Measurements from ENCODE around the gene KRT76. TPM values are rescaled to one million over a fixed set of nuclear protein-coding genes. Genes with fewer than 3 reads are reported as not detected.
A peak's percentile ranks its signal among the peaks of the same experiment; 100 is the strongest.

KRT76 gene
- polyA plus RNA-seq, 6 donors from 2014 or later = not detected

- no peak for ATAC-seq (ENCODE audit: low read depth in 2 of 2)
- Mint-ChIP-seq H3K27me3 (peaks cover 29 to 58% (median 33%) of the 10 kb centered on the region in 3 donors), H3K36me3 (no peaks in the 10 kb centered on the region), H3K27ac (no peak overlapping the region), H3K4me3 (no peak overlapping the region), H3K9me3 (peaks cover 0 to 4% (median 0%) of the 10 kb centered on the region in 7 donors), H3K4me1 (no peaks in the 10 kb centered on the region)
- DNase-seq = no peak
Observed at GRCh38 chr12:52774629-52775250, 2.4 kb downstream of the KRT76 start.

DNA sequence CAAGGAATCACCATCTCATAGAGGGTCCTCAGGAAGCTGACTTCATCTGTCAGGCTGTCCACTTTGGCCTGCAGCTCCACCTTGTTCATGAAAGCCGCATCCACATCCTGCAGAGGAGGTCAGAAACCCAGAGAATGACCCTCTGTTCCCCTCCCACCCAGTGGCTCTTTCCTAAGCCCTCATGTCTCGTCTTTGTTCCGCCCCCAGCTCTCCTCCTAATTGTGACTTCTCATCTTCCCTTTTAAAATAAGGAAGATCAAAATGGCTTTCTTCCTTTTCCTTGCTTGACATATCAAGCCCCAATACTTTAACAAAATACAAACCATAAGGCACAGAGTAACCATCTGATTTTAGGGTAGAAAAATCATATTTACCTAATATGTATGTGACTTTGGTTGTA lies 4.4 kb downstream of the KRT76 start:
- Mint-ChIP-seq H3K27ac (no peak overlapping the region), H3K36me3 (no peaks in the 10 kb centered on the region), H3K27me3 (peaks cover 19 to 47% (median 22%) of the 10 kb centered on the region in 3 donors), H3K4me1 (no peaks in the 10 kb centered on the region), H3K4me3 (peak overlapping the region in 1 of 8 donors; percentile 15), H3K9me3 (peaks cover 0 to 4% (median 0%) of the 10 kb centered on the region in 7 donors)
- ATAC-seq (ENCODE audit: low read depth in 2 of 2) = no peak
- no peak for DNase-seq

- peaks cover 15 to 47% (median 20%) of the 10 kb centered on the region in 3 donors for H3K27me3 Mint-ChIP-seq
- no peak overlapping the region for H3K27ac Mint-ChIP-seq
Observed at GRCh38 chr12:52772188-52772587, 5.0 kb downstream of the KRT76 start.

DNA sequence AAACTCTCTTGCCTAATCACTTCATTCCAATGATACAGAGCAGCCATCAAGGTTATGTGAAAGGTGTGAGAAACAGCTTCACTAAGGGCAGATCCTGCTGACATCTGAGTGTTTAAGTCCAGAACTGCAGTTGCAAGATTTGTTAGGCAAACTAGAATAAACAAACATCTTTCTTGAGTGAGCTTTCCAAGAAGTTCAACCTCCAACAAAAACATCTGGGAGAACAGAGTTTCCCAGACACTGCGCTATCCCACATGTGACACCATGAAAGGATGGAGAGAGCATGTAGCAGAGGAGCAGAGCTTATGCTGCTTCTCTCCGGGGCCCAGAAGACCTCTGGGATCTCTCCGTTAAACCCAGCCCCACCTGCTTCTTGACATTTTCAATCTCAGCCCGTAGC lies 5.6 kb downstream of the KRT76 start:
- H3K36me3 Mint-ChIP-seq = no peaks in the 10 kb centered on the region
- no peak overlapping the region for H3K4me3 Mint-ChIP-seq
- ATAC-seq (ENCODE audit: low read depth in 2 of 2) (no peak), DNase-seq (no peak)
- peaks cover 0 to 4% (median 0%) of the 10 kb centered on the region in 7 donors for H3K9me3 Mint-ChIP-seq
- H3K27me3 Mint-ChIP-seq = peaks cover 12 to 44% (median 19%) of the 10 kb centered on the region in 3 donors
- peak overlapping the region in 1 of 6 donors; percentile 38 for H3K27ac Mint-ChIP-seq
- H3K4me1 Mint-ChIP-seq = no peaks in the 10 kb centered on the region

More at GRCh38 chr12:52772188-52772587, 5.0 kb downstream of the KRT76 start:
- H3K36me3 Mint-ChIP-seq = no peaks in the 10 kb centered on the region
- H3K9me3 Mint-ChIP-seq = peaks cover 0 to 4% (median 0%) of the 10 kb centered on the region in 7 donors
- no peaks in the 10 kb centered on the region for H3K4me1 Mint-ChIP-seq
- ATAC-seq (ENCODE audit: low read depth in 2 of 2) (no peak), DNase-seq (no peak)
- peak overlapping the region in 1 of 8 donors; percentile 15 for H3K4me3 Mint-ChIP-seq

DNA sequence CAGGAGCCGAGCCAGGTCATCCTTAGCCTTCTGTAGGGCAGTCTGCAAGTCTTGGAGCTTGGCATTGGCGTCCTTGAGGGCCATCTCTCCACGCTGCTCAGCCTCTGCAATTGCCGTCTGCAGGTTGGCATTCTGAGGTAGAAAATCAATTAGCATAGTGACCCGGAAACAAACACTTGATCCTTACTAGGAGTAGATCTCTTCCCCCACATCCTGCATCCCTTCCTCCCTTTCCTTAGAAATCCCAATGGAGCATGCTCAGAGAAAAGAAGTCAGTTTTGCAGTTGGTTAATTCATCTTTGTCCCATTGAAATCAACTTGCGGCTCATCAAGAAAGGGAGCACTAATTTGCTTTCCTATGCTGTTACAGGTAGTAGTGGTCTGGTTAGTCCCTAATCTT lies 6.1 kb downstream of the KRT76 start:
- Mint-ChIP-seq H3K9me3 (peaks cover 0 to 4% (median 0%) of the 10 kb centered on the region in 7 donors), H3K27me3 (peaks cover 16 to 46% (median 21%) of the 10 kb centered on the region in 3 donors), H3K27ac (no peak overlapping the region), H3K4me1 (no peaks in the 10 kb centered on the region), H3K4me3 (no peak overlapping the region), H3K36me3 (no peaks in the 10 kb centered on the region)
- no peak for DNase-seq
- no peak for ATAC-seq (ENCODE audit: low read depth in 2 of 2)

GRCh38 chr12:52769946-52770345 lies 7.2 kb downstream of the KRT76 start:
- Mint-ChIP-seq H3K36me3 (no peaks in the 10 kb centered on the region), H3K4me3 (peak overlapping the region in 1 of 8 donors; percentile 16), H3K27me3 (peaks cover 12 to 51% (median 18%) of the 10 kb centered on the region in 3 donors), H3K4me1 (no peaks in the 10 kb centered on the region), H3K9me3 (peaks cover 0 to 4% (median 0%) of the 10 kb centered on the region in 7 donors), H3K27ac (no peak overlapping the region)
- DNase-seq (no peak), ATAC-seq (ENCODE audit: low read depth in 2 of 2) (no peak)

DNA sequence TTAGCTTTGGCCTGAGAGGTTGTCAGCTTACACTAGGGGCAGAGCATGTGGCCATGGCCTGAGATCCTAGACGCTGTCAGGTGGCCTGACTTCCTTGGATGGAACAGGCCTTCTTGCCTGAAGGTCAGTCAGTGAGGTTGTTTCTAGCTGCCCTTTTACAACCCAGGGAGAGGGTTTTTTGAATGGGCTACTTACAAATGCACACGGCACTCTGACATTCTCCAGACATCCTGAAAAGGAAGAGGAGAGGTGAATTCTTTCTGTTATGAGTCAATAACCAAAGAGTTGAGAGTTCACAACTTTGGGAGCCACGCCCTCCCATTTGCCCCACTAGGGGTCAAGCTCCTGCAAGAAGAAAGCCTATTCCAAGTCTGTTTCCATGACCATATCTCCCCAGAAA lies 7.8 kb downstream of the KRT76 start:
- Mint-ChIP-seq H3K4me3 (no peak overlapping the region), H3K9me3 (peaks cover 0 to 4% (median 0%) of the 10 kb centered on the region in 7 donors), H3K4me1 (no peaks in the 10 kb centered on the region), H3K27ac (no peak overlapping the region), H3K36me3 (no peaks in the 10 kb centered on the region), H3K27me3 (peaks cover 12 to 51% (median 21%) of the 10 kb centered on the region in 3 donors)
- ATAC-seq (ENCODE audit: low read depth in 2 of 2) = no peak
- no peak for DNase-seq

DNA sequence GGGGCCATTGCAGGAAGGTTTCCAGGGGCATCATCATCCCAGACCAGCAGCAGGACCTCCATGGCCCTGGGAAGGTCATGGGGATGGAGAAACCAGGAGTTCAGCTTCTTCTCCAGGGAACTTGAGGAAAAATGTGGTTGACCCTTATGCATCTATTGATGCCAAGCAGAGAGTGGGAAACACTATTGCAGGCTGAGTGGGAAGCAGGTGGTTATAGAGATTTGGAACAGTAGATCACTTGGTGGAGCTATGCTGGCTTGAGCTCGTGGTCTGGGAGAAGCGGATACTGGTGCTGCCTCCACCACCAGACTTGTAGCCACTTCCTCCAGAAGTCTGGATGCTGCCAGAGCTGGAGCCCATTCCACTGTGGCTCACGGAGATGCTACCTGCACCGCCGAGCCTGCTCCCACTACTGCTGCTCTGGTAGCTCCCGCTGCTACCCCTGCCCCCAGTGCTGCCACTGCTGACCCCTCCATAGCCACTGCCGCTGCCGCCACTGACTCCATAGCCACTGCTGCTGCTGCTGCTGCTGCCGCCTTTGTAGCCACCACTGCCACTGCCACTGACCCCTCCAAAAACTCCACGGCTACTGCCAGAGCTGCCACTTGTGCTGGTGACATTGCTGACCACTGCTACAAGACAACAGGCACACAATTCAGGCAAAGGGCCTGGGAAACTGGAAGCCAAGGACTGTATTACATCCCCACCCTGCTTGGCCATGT lies 8.5 kb downstream of the KRT76 start:
- Mint-ChIP-seq H3K27ac (peak overlapping the region in 1 of 6 donors; percentile 57), H3K9me3 (peaks cover 0 to 4% (median 0%) of the 10 kb centered on the region in 7 donors), H3K4me3 (no peak overlapping the region), H3K27me3 (peaks cover 12 to 51% (median 21%) of the 10 kb centered on the region in 3 donors), H3K36me3 (no peaks in the 10 kb centered on the region), H3K4me1 (no peaks in the 10 kb centered on the region)
- ATAC-seq (ENCODE audit: low read depth in 2 of 2) (no peak), DNase-seq (no peak)

GRCh38 chr12:52767427-52767826 lies 9.7 kb downstream of the KRT76 start:
- DNase-seq = no peak
- Mint-ChIP-seq H3K27ac (no peak overlapping the region), H3K27me3 (peaks cover 12 to 51% (median 16%) of the 10 kb centered on the region in 3 donors), H3K4me3 (no peak overlapping the region), H3K4me1 (no peaks in the 10 kb centered on the region), H3K36me3 (no peaks in the 10 kb centered on the region), H3K9me3 (peaks cover 0 to 12% (median 5%) of the 10 kb centered on the region in 7 donors)
- ATAC-seq (ENCODE audit: low read depth in 2 of 2) = no peak

- H3K4me1 Mint-ChIP-seq = no peaks in the 10 kb centered on the region
- ATAC-seq (ENCODE audit: low read depth in 2 of 2) = no peak
- DNase-seq = no peak
- no peak overlapping the region for H3K27ac Mint-ChIP-seq
- no peak overlapping the region for H3K4me3 Mint-ChIP-seq
- H3K36me3 Mint-ChIP-seq = no peaks in the 10 kb centered on the region
- H3K9me3 Mint-ChIP-seq = peaks cover 0 to 16% (median 7%) of the 10 kb centered on the region in 7 donors
- H3K27me3 Mint-ChIP-seq = peaks cover 12 to 50% (median 16%) of the 10 kb centered on the region in 3 donors
Observed at GRCh38 chr12:52767020-52767379, 10.1 kb downstream of the KRT76 start.

DNA sequence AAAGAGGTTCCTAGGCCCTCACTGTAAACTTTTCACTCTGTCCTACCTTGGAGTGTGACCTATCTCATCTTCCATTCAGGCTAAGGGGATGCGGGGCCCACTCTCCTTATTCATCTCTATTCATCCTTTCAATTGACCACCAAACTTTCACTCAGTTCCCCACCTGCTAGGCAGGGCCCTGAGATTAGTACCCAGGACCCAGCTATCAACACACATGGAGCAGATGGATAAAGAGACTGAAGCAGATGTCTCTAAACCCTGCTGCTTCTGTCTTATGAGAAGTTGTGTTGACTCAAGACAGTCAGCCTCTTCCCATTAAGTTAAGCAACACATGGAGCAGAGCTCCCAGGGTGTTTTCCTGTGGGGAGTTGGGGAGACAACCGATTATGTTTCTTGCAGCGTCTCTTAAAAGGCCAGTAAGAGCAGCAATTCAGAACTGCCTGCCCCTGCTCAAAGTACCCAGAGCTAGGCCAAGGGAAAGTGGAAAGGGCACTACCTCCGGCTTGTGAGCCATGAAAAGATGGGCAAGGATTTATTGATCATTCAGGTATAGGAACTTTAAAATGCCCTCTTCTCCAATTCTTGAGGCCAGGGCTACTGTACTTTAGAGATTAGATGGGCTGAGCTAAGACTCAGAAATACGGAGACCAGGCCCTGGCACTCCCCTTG lies 10.7 kb downstream of the KRT76 start:
- no peaks in the 10 kb centered on the region for H3K4me1 Mint-ChIP-seq
- no peaks in the 10 kb centered on the region for H3K36me3 Mint-ChIP-seq
- peaks cover 0 to 20% (median 8%) of the 10 kb centered on the region in 7 donors for H3K9me3 Mint-ChIP-seq
- ATAC-seq (ENCODE audit: low read depth in 2 of 2) = no peak
- DNase-seq = no peak
- no peak overlapping the region for H3K4me3 Mint-ChIP-seq
- H3K27me3 Mint-ChIP-seq = peaks cover 12 to 44% (median 16%) of the 10 kb centered on the region in 3 donors
- H3K27ac Mint-ChIP-seq = no peak overlapping the region

DNA sequence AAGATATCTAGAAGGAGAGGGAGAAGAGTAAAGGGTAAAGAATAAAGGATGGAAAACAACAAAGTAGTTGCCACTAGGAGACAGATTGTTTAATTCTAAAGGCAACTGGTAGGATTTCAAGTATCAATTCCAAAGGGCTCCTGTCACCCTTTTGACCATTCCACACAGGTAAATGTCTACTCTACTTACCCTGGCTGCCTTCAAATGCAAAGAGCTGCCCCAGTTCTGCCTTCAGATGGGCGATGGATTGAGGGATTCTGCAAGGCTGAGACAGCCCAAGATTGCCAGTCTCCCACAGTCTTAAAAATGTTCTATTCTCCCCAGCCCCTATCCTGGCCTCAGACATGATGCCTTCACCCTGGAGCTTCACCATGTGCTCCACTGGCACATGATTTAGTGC lies 11.4 kb downstream of the KRT76 start:
- Mint-ChIP-seq H3K4me1 (no peaks in the 10 kb centered on the region), H3K36me3 (no peaks in the 10 kb centered on the region), H3K27me3 (peaks cover 7 to 37% (median 9%) of the 10 kb centered on the region in 3 donors), H3K4me3 (no peak overlapping the region), H3K27ac (no peak overlapping the region), H3K9me3 (peaks cover 3 to 28% (median 16%) of the 10 kb centered on the region in 7 donors)
- no peak for DNase-seq
- ATAC-seq (ENCODE audit: low read depth in 2 of 2) = no peak

- peaks cover 3 to 43% (median 25%) of the 10 kb centered on the region in 7 donors for H3K9me3 Mint-ChIP-seq
- H3K27ac Mint-ChIP-seq = no peak overlapping the region
- H3K36me3 Mint-ChIP-seq = no peaks in the 10 kb centered on the region
- no peaks in the 10 kb centered on the region for H3K4me1 Mint-ChIP-seq
- ATAC-seq (ENCODE audit: low read depth in 2 of 2) = no peak
- no peak overlapping the region for H3K4me3 Mint-ChIP-seq
- peaks cover 7 to 24% (median 14%) of the 10 kb centered on the region in 3 donors for H3K27me3 Mint-ChIP-seq
- no peak for DNase-seq
Observed at GRCh38 chr12:52763991-52764390, 13.2 kb downstream of the KRT76 start.

Data from naive B cell (primary cell).